Measurements from ENCODE around the gene NT5DC4.

- TF ChIP-seq, protein P1, sequence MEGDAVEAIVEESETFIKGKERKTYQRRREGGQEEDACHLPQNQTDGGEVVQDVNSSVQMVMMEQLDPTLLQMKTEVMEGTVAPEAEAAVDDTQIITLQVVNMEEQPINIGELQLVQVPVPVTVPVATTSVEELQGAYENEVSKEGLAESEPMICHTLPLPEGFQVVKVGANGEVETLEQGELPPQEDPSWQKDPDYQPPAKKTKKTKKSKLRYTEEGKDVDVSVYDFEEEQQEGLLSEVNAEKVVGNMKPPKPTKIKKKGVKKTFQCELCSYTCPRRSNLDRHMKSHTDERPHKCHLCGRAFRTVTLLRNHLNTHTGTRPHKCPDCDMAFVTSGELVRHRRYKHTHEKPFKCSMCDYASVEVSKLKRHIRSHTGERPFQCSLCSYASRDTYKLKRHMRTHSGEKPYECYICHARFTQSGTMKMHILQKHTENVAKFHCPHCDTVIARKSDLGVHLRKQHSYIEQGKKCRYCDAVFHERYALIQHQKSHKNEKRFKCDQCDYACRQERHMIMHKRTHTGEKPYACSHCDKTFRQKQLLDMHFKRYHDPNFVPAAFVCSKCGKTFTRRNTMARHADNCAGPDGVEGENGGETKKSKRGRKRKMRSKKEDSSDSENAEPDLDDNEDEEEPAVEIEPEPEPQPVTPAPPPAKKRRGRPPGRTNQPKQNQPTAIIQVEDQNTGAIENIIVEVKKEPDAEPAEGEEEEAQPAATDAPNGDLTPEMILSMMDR (IDR thresholded peaks at IDR 0.05) = no peak
- TF ChIP-seq POLR2AphosphoS5 (IDR thresholded peaks at IDR 0.05) = no peak
Observed at GRCh38 chr2:112708968-112709367, 11.9 kb upstream of the NT5DC4 start.

Measured in gastroesophageal sphincter (tissue), 3 donors.